Measurements from ENCODE around the gene WRAP73. TPM values are rescaled to one million over a fixed set of nuclear protein-coding genes. Genes with fewer than 3 reads are reported as not detected.
A peak's percentile ranks its signal among the peaks of the same experiment; 100 is the strongest.

WRAP73 gene
- total RNA-seq, 3 donors from 2014 or later = 19.3 to 23.6 (median 20.2) TPM

- TF ChIP-seq, protein P1, sequence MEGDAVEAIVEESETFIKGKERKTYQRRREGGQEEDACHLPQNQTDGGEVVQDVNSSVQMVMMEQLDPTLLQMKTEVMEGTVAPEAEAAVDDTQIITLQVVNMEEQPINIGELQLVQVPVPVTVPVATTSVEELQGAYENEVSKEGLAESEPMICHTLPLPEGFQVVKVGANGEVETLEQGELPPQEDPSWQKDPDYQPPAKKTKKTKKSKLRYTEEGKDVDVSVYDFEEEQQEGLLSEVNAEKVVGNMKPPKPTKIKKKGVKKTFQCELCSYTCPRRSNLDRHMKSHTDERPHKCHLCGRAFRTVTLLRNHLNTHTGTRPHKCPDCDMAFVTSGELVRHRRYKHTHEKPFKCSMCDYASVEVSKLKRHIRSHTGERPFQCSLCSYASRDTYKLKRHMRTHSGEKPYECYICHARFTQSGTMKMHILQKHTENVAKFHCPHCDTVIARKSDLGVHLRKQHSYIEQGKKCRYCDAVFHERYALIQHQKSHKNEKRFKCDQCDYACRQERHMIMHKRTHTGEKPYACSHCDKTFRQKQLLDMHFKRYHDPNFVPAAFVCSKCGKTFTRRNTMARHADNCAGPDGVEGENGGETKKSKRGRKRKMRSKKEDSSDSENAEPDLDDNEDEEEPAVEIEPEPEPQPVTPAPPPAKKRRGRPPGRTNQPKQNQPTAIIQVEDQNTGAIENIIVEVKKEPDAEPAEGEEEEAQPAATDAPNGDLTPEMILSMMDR (IDR thresholded peaks at IDR 0.05) = no peak
- TF ChIP-seq POLR2AphosphoS5 (IDR thresholded peaks at IDR 0.05) (no peak), POLR2A (IDR thresholded peaks at IDR 0.05) (no peak)
- Histone ChIP-seq H3K36me3 (no peaks in the 10 kb centered on the region), H3K9me3 (no peaks in the 10 kb centered on the region), H3K4me1 (peaks cover 8 to 15% of the 10 kb centered on the region in 2 donors), H3K4me3 (peak overlapping the region in 2 of 3 donors; percentile 53 to 71), H3K27me3 (peaks cover 0 to 39% of the 10 kb centered on the region in 2 donors), H3K27ac (no peak overlapping the region)
- DNase-seq (ENCODE audit: low spot score in 2 of 2) = no peak
- intact Hi-C loops (cut with DNase I; ENCODE audit: low total_unique reads) = no loop called here
Measured at GRCh38 chr1:3609769-3610526, 40.0 kb downstream of the WRAP73 start.

DNA sequence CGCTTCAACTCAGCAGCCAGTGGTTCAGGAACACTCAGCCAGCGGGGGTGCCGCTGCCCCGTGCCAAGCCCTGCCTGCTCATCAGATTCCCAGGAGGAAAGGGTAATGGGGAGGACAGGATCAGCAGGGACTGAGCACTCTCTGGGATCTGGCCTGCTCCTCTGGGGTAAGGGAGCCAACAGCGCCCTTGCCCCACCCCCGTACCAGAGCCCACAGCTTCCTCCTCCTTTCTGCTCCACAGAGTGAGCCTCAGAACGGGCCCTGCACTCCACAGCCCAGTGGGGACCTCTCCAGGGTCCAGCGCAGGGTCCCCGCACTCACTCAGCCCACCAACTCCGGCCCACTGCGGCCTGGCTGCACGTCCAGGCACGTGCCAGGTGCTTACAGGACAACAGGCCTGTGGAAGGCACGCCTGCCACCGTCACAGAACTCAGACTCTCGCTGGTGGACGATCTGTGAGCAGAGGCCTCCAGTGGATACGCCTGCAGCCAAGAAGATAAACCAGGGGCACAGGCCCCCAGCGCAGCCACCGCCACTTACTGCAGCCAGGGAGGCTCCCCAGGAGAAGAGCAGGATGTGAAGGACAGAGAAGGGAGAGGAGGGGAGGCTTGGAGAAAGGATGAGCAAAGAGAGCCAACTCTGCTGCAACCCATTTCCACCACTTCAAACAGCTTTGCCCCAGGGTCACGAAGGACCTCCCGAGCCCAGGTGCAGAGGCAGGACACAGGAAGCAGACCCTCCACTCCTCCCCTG is 40.7 kb downstream of the WRAP73 start:
- H3K9me3 ChIP-seq = no peaks in the 10 kb centered on the region
- H3K27ac ChIP-seq = no peak overlapping the region
- intact Hi-C loops (cut with DNase I; ENCODE audit: low total_unique reads) = no loop called here
- H3K4me1 ChIP-seq = peaks cover 8 to 15% of the 10 kb centered on the region in 2 donors
- no peak overlapping the region for H3K4me3 ChIP-seq
- TF ChIP-seq POLR2A (IDR thresholded peaks at IDR 0.05) (no peak), POLR2AphosphoS5 (IDR thresholded peaks at IDR 0.05) (no peak)
- TF ChIP-seq, protein P1 (IDR thresholded peaks at IDR 0.05) = no peak
- H3K27me3 ChIP-seq = peaks cover 0 to 39% of the 10 kb centered on the region in 2 donors
- no peaks in the 10 kb centered on the region for H3K36me3 ChIP-seq
- no peak for DNase-seq (ENCODE audit: low spot score in 2 of 2)

DNA sequence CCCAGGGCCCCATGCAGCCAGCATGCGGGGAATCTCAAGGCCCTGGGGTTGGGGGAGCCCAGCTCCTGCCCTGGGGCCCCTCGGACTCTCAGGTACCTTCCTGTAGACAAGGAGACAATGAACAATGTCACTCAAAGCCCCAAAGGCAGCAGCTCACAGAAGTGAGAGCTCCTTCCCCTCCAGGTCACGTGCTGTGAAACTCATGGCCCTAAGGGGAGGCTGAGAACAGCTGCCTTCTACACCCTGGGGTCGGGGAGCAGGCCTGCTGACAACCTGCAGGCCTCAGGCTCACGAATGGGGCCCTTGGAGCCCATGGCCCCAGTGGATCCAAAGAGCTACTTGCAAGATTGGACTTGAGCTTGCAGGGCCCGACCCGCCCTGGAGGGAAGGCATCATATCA is 41.7 kb downstream of the WRAP73 start:
- TF ChIP-seq POLR2AphosphoS5 (IDR thresholded peaks at IDR 0.05) (no peak), POLR2A (IDR thresholded peaks at IDR 0.05) (no peak)
- TF ChIP-seq, protein P1 (IDR thresholded peaks at IDR 0.05) = no peak
- H3K27ac ChIP-seq = no peak overlapping the region
- peaks cover 8 to 15% of the 10 kb centered on the region in 2 donors for H3K4me1 ChIP-seq
- H3K36me3 ChIP-seq = no peaks in the 10 kb centered on the region
- DNase-seq (ENCODE audit: low spot score in 2 of 2) = no peak
- H3K4me3 ChIP-seq = no peak overlapping the region
- H3K9me3 ChIP-seq = no peaks in the 10 kb centered on the region
- peaks cover 0 to 39% of the 10 kb centered on the region in 2 donors for H3K27me3 ChIP-seq
- intact Hi-C loops (cut with DNase I; ENCODE audit: low total_unique reads) = no loop called here

GRCh38 chr1:3607703-3608065 is 42.2 kb downstream of the WRAP73 start:
- no peak for DNase-seq (ENCODE audit: low spot score in 2 of 2)
- no peak for TF ChIP-seq POLR2AphosphoS5 (IDR thresholded peaks at IDR 0.05)
- no peak for TF ChIP-seq POLR2A (IDR thresholded peaks at IDR 0.05)
- TF ChIP-seq, protein P1 (IDR thresholded peaks at IDR 0.05) = no peak
- H3K4me3 ChIP-seq = no peak overlapping the region
- peaks cover 0 to 39% of the 10 kb centered on the region in 2 donors for H3K27me3 ChIP-seq
- peaks cover 8 to 15% of the 10 kb centered on the region in 2 donors for H3K4me1 ChIP-seq
- no peaks in the 10 kb centered on the region for H3K36me3 ChIP-seq
- no peaks in the 10 kb centered on the region for H3K9me3 ChIP-seq
- no peak overlapping the region for H3K27ac ChIP-seq
- intact Hi-C loops (cut with DNase I; ENCODE audit: low total_unique reads) = no loop called here
